C1 segment of cervical spinal cord (tissue), 14 donors: ENCODE data around the gene CCL19.
A peak's percentile ranks its signal among the peaks of the same experiment; 100 is the strongest.

Source experiments
- DNase-seq, 14 donors: peaks; one replicate each; lab custom pipeline; 2025; lab: John Stamatoyannopoulos, UW

Gene CCL19

DNA sequence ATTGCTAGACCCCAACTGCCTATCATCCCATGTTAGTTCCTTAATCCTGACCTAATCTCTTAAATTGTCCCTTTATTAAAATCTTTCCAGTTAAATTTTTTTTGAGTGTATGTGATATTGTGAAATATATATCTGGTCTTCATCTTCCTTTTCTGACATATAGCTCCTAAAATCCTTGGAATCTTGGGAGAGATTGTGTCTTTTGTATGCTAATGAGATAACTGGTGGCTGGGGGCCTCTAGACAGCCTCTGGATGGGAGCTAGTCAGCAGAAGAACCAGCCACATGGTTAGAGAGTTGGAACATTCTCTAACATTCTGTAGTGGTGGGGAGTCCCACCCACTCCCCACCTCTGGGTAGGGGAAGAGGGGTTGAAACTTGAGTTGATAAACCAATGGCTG lies 3.7 kb upstream of the CCL19 start:
- DNase-seq = no peak

DNA sequence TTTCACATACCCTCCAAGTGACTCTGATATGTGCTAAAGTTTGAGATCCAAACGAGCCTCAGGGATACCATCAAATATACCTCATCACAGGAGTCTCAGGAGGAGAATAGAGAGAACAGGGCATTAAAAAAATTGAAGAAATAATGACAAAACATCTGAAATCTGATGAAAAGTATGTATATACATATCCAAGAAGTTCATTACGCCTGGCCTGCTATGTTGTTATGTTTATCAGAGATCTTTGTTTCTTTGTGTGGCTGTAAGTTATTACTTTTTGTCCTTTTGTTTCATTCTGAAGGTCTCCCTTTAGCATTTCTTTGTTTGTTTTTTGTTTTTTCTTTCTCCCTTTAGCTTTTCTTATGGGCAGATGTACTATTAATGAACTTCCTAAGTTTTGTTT lies 2.5 kb upstream of the CCL19 start:
- no peak for DNase-seq

DNA sequence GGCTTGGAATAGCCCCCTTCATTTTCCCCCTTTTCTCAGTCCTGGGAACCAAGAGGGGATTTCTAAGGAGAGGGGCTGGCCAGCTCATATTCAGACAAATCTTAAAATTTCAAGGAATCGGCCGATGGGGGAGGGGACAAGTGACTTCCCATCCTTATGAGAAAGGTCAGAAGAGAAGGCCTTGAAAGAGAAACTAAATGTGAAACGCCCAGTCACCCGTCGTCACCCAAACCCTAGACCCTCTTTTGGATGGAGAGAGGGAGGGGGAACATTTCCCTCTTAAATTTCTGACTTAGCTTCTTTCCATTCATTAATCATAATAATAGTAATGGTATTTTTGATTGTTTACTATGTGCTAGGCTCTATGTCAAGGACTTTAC lies 850 bp upstream of the CCL19 start:
- no peak for DNase-seq

DNA sequence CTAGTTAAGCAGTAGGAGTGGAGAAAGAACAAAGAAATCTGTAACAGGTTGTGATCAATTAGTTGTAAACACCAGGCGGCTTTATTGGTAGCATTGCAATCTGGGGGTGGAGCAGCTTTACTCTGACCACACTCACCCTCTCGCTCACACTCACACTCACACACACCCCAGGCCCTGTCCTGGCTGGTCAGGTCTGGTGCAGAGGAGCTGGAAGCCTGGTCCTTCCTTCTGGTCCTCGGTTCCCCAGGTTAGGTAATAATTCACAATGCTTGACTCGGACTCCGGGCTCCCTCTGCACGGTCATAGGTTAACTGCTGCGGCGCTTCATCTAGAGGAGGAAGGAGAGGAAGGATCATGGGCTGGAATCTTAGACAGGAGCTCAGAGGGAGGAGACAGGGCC lies 1.6 kb downstream of the CCL19 start:
- no peak for DNase-seq

DNA sequence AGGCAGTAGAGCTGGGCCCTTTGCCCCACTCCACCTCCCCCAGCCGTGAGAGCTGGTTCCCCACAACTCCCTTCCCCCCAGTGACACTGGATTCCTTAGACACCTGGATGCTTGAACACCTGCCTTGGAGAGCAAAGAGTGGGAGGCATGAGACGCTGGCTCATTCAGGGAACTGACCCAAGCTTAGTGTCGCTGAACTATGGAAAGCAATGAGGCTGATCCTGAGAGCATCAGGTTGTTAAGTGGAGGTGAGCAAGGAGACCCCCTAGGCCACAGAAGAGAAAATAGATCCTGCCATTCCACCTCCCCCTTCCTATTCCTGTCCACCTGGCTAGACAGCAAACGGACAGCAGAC lies 2.0 kb downstream of the CCL19 start:
- no peak for DNase-seq

DNA sequence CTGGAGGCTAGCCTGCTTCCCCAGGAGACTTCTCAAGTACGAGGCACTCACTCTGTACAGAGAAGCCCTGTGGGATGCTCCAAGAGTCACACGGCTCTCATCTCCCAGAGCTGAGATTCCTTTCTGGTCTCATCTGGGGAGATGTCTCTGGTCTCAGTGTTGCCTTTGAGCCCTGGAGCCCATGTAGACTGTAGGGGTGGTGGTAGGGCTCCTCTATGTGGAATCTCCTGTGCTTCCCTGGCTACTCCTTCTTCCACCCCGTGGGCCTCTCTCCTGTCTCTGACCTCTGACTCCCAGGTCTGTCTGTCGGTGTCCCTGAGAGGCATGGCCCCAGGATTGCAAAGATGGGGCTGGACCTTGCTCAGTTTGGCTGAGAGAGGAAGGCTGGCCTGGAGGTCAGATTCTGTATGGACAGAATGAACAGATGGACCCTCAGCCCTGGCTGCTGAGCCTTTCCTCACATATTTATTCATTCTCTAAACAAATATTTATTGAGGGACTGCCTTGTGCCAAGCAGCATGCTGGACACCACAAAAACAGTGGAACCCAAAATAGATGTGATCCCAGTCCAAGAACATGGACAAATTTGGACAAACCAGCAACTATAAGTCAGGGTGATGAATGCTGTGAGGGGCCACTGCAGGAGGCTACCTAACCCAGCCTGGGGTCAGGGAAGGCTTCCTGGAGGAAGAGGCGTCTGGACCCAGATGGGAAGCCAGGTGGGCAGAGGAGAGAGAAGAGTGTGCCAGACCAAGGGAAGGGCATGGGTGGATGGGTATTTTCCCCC lies 2.6 kb downstream of the CCL19 start:
- DNase-seq = no peak

DNA sequence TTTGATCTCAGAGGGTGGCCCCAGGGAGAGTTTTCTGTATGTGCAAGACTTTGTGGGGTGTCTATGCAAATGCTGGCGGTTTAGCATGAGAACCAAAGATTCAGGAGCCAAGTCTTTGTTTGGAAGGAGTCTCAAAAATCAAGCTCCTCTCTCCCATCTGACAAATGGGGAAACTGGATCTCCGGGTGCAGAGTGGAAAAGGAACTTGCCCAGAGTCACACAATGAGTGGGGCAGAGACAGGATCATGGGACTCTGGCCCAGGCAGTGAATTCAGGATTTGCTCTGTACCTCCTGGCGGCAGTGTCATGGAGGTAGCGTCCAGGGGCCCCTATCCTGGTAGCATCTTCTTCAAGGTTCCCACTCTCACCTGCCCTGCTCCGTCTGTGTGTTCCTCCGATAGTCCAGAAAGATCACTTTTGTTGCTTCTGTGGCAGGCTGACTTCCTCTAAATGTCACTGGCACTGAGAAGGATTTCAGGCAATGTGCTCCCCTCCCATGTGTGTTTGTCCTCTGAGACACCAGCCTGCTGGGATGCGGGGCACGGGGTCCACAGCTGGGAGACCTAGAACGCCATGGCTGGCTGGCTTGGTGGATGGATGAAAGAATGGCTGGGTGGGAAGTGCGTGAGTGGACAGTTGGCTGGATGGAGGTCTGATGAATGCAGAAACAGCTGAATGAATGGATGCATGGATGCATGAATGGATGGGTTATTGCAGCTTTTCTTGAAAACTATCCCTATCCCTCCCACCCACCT lies 3.6 kb downstream of the CCL19 start:
- DNase-seq = no peak

DNA sequence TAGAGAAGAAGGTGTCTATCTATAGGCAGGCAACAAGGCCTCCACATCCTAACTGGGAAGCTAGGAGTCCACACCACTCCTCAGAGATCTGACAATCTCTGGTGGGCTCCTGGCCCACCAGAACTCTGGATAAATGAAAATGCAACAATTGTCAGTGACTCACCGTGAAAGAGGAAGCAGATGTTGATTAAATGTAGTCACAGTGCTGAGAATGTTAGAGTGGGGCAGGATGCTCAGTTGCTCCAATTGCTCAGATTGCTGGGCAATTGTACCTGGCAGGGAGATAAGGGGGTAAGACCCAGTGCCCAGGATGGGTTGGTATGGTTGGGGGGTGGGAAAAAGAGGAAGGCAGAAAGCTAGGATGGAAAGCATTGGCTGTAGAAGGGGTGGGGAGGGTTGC lies 4.3 kb downstream of the CCL19 start:
- no peak for DNase-seq

DNA sequence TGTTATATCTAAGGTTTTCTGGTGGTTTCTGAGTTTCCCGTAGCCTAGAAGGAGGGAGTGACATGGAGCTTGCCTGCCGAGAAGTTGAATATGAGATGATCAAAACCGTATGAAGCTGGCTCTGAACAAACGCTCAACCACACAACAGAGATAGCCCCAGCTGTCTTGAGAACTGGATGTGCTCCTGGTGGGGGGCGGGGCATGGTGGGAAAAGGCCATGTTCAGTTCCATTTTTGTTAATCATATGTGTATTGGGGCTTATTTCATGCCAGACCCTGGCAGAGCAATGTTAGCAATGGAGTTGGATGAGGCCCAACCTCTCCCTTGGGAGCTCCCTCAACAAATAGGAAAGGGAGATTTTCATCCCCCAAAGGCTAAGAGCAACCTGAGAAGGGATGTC lies 4.8 kb downstream of the CCL19 start:
- DNase-seq = no peak

DNA sequence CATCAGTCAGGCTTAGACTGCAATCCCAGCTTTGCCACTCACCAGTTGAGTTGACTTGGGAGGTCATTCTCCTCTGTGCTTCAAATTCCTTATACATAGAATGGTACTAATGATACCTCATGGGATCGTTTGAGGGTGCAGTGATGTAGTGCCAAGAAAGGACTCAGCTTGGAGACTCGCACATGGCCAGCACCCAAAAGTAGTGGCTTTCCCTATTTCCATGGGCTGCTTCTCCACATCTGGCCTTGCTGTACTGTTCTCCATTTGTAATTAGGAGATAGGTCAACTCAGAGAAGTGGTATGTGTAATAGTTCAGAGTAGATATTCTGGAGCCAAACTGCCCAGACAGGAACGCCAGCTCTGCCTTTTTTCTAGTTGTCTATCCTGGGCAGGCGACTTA lies 5.5 kb downstream of the CCL19 start:
- no peak for DNase-seq

DNA sequence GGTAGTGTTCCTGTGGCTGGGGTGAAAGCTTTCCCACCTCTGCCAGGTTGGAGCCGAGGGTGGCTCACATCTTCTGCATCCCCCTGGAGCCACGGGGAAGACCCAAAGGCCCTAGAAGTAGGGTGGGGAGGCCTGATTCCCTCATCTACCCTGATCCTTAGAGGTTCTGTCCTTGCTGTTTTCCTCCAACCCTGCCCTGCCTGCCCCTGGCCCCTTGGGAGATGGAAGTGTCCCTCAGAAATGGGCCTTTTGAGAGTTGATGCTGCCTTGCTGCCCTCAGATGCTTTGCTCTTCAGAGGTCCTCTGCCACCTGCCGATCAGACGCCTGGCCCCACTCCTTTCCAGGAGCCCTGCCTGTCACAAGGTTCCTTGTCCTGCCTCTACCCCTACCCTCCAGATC lies 6.3 kb downstream of the CCL19 start:
- DNase-seq = no peak

DNA sequence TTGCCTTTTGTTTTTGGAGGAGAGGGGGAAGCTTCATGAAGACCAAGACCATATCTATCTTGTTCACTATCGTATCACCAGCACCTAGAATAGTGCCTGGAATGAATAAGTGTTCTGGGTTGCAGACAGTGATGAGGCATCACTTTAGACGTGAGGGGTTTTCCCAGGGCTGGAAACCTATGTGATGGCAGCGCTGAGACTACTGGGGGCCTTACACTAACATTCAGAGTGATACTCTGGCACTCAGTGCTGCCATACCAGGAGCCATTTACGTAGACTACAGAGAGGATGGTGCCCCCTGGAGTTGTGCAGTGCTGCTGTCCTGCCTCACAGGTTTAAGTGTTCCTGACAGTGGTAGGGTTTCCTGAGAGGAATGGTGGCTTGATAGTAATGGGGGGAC lies 6.9 kb downstream of the CCL19 start:
- DNase-seq = no peak

DNA sequence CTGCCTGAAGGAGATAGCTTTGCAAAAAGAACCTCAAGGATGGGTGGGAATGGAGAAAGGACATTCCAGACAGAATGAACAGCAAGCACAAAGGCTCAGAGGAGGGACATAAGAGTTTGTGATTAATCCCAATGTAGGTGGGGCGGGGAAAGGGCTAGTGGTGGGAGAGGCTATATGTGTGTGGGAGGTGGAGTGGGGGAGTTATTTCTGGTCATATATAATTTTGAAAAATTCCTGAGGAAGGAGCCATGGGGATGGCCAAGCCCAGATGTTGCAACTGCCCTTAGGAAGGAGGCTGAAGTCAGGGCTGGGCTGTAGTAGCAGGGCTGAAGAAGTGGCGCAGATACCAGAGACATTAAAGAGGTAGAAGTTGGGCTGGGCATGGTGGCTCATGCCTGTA lies 15.2 kb downstream of the CCL19 start:
- no peak for DNase-seq

DNA sequence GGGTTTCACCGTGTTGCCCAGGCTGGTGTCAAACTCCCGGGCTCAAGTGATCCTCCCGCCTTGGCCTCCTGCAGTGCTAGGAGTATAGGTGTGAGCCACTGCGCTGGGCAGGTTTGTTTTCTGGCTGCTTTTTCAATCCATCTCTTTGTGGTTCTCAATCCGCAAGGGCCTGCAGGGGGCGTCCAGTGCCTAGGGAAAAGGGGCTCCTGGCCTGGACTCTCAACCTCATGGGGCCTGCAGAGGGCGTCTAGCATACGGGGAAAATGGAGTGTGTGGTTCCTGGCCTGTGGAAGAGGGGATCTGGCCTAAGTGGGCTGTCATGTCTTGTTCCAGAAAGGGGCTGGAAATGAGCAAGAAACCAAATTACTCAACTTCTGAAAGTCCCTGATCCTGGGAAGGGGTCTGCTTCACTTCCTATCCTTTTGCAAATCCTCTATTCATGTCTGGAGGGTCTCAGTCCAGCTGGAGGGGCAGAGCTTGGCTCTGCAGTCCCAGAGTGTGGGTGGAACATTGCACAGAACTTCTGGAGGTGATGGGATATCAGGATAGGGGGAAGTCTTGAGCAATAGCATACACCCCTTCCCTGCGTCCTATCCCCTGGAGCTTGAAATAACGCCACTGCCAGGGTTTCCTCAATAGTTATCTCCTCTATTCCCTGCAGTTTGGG lies 15.9 kb downstream of the CCL19 start:
- DNase-seq = peak in 4 of 14 donors; percentile 2 to 29 (median 10)

DNA sequence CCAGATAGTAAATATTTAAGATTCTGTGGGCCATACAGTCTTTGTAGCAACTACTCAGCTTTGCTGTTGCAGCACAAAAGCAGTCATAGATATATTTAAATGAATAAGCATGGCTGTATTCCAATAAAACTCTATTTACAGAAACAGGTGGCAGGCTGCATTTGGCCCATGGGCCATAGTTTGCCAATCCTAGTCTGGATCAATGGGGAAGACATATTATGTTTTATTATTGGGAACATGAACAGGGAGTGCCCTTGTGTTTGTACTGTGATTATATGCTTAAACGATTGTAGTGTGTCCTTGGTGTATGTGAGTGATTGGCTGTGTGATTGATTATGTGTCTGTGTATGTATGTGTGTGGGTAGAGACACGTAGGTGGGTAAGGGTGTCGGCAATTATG lies 16.6 kb downstream of the CCL19 start:
- no peak for DNase-seq

DNA sequence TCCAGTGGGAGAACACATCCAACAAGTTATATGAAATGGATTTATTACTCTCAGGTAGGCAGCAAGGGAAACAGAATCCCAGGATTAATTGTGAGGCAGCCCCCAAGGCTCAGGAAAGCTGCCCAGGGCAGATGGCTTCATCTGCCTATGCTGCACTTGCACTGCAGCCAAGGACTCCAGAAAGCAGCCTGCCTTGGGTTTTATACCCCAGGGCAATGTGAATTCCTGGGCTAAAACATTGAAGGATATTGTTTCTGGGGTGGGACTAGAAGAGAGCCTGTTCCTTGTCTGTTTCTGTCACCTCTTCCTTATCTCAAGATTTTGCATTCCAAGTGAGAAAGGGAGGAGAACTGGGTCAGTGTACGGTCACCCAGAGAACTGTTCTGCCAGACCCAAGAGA lies 19.8 kb downstream of the CCL19 start:
- no peak for DNase-seq

DNA sequence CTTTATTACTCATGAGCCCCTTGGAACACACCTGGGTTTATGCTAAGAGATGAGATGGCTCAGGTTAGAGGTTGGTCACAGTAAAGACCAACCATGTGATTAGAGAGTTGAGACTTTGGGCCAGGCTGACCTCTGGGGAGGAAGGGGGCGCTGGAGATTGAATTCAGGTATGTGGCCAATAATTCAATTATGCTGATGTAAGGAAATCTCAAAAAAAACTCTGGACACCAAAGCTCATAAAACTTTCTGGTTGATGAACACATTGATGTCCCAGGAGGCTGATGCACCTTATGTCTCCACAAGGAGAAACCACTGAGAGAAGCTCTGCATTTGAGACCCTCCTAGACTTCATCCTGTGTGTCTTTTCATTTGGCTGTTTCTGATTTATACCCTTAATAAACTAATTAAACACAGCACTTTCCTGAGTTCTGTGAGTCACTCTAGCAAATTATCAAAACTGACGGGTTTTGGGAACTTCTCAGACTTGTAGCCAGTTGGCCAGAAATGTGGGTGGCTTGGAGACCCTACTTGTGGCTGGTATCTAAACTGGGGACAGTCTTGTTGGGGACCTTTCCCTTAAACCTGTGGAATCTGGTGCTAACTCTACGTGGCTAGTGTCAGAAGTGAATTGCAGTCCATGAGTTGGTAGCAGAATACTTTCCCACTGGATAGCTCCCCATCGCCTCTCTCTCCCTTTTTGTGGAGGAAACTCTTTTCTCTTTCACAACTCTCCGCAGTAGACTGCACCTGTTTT lies 21.1 kb downstream of the CCL19 start:
- DNase-seq = no peak

DNA sequence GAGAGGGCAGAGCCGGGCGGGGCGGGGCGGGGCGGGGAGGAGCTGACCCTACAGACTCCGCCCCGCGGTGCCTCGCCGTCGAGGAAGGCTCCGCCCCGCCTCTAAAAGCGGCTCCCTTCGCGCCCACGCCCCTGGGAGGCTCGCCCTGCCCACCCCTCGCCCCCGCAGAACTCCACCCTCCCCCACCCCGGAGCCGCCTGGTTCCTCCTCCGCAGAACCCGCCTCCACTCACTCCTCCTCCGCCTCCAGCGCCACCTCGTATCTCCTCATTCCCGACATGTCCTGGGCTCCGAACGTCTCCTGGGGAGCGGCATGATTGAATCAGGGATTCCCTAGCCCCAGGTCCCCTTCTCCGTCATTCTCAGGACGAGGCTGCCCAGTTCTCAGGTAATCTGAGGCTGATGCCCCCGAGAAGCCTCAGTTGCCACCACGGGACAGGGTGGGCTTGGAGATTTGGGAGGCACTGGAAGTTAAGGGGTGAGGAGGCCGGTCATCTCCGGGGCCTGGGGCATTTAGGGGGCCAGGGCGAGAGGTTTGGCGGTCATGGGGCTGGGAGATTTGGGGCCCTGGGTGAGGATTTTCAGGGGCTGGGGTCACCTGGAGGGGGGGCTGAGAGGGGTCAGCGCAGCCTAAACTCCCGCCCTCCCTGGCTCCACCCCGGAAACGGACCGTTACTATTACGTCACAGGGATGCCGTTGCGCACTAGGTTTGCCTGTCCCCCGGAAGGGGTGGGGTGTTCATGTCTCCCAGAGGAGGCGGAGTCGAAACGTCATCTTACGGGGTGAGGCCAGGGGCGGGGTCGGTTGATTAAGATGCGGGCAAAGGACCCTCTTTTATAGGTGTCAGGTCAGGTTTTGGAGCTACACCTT lies 25.5 kb downstream of the CCL19 start:
- DNase-seq = peak; percentile 56 to 95 (median 82)

DNA sequence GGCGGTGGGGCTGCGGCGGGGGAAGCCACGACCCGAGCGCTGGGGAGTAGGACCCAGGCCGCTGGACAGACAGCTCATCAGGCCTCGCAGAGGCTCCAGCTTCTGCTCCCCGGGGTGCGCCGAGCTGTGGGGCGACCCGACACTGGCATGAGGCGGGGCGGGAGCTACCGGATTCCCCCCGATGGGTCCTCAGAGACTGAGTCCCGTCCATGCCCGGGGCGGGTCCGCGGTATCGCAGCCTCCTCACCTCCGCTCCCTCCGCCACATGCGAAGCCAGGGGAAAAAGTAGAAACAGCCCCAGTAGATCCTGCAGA lies 26.1 kb downstream of the CCL19 start:
- DNase-seq = no peak

DNA sequence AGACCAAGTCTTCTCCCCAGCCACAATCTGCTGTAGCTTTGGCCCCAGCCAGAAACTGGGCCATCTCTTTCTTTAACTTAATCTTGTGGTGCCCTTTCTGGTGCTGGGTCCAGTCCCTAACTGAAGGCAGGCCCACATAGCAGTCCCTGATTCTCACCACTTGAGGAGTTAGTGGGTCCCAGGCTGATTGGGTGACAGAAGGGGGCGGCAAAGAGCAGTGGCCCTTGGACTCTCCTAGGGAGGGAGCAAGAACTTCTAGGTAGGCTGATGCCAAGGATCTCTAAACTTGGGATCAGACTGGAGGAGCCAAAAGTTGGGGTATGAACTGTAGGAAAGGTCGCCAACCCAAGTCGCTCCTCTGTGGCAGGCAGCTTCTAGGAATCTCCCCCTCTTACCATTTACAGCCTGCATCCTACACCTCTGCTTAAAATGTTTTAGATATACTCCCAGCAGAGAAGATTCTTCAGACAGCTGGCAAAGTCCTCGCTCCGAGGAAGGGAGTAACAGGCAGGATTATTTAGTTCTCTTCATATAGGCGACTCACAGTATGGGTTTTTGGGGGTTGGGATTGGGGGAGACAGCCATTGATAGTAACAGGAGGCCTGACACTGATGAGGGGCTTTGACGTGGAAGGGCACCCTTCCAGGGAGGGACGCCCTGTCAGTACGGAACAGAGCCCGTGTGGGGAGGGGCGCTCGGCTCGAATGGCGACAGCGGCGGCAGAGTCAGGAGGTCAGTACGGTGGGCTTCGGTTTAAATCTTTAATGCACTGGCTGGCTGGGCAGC lies 26.6 kb downstream of the CCL19 start:
- DNase-seq = peak in 12 of 14 donors; percentile 14 to 64 (median 49)

DNA sequence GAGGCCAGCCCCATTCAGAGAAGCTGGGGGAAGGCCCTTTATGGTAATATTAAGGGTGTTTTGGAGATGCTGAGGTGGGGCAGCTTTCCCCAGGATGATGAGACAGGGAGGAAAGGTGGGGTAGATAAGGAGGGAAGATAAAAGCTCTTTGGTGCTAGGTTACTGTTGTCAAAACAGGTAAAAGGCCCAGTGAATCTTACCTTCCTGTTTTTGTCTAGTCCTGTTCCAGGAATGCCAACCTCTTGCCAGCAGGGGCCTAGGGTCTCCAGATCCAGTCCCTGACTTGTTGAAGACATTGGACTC lies 27.8 kb downstream of the CCL19 start:
- no peak for DNase-seq
